GM21526 (cell line): ENCODE results near the gene CDRT4.

Experiments
- ATAC-seq: cut with Tn5 transposase; IDR thresholded peaks from one replicate; pipeline ENCODE4 v1.9.1; 2021; ENCODE audit warnings: moderate library complexity; ENCODE audit not compliant: unreplicated experiment, low FRiP score

Gene CDRT4

GRCh38 chr17:15493693-15494035, 26.2 kb upstream of the CDRT4 start:
- ATAC-seq: no peak

- no peak for ATAC-seq
Measured at GRCh38 chr17:15492791-15493692, 25.6 kb upstream of the CDRT4 start.

DNA sequence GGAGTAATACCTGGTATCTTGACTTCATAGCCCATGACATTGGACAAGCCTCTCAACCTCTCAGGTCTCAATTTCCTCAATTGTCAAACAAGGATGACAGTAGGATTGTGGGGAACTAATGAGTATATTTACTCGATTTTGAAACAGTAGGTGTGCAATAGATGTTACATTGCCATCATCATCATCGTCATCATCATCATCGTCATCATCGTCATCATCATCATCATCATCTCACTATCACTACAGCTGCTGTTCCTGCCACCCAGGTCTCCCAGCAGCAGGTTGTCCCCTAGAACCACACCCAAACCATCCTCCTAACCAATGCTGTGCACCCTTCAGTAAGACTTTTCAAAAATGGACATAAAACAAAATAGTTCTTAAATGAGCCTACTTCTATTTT, 24.8 kb upstream of the CDRT4 start:
- ATAC-seq: no peak

- ATAC-seq: no peak
Measured at GRCh38 chr17:15490634-15491261, 23.3 kb upstream of the CDRT4 start.

GRCh38 chr17:15488557-15488956, 21.1 kb upstream of the CDRT4 start:
- ATAC-seq: no peak

- ATAC-seq: no peak
Measured at GRCh38 chr17:15485045-15485444, 17.6 kb upstream of the CDRT4 start.

DNA sequence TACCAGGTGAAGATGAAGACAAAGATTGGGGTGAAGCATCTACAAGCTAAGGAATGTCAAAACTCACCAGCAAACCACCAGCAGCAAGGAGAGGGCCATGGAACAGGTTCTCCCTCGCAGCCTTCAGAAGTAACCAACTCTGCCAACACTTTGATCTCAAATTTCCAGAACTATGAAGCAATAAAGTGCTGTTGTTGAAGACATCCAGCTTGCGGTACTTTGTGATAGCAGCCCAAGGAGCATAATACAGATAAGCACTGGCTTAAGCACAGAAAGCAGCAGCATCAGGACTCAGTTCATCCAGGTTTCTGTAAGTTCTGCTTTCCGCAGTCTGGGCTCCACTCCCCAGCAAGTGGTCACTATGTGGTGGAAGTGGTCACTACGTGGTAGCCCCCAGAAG, 16.0 kb upstream of the CDRT4 start:
- no peak for ATAC-seq

GRCh38 chr17:15482476-15482875, 15.1 kb upstream of the CDRT4 start:
- no peak for ATAC-seq

DNA sequence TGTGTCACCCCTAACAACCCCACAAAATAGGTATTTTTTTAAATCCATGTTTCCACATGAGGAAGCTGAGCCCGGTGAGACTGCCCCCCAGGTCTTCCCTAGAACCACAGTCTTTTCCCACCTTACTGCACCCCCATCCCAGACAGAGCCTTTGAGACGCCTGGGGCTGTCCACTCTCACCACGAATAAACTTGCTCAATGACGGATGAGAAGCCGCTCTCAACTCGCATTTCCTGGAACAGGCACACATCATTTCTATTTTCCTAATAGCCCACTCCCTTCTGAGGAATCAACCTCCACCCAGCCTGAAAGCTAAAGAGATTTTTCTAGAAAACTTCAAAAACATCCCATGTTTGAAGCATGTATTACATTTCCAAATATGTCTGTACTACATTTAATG, 14.1 kb upstream of the CDRT4 start:
- ATAC-seq: no peak

GRCh38 chr17:15480204-15480603, 12.8 kb upstream of the CDRT4 start:
- ATAC-seq: no peak

- no peak for ATAC-seq
Measured at GRCh38 chr17:15479703-15480102, 12.3 kb upstream of the CDRT4 start.

GRCh38 chr17:15478845-15479244, 11.4 kb upstream of the CDRT4 start:
- ATAC-seq: no peak

DNA sequence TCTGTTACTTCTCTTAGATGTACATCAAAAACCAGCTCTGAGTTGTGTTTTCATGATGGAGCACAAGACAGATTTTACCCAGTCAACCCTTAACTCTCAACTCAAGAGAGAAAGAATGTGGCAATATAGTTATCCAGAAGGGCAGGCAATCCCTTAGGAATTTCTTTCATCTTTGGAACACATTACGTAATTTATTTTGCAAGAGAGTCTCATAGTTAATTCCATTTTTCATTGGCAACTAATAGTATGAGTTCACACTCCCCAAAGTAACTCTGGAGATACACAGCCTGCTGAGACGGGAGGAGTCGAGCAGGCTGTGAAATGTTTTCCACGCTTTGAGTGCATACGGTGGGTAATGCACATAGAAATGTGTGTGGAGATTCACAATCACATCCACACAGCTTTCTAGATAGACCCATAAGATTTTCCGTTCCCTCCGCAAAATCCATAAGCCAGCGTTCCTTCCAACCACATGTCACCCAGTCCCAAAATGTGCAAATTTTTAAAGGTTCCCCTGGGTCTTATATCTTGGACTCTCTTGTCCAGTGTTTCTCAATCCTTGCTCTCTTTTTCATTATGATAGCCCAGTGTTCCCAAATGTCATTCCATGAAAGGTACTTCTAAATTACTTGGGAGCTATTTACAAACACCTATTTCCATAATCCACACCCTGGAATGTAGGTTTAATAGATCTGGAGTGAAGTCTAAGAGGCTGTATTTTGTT, 8.4 kb upstream of the CDRT4 start:
- no peak for ATAC-seq

DNA sequence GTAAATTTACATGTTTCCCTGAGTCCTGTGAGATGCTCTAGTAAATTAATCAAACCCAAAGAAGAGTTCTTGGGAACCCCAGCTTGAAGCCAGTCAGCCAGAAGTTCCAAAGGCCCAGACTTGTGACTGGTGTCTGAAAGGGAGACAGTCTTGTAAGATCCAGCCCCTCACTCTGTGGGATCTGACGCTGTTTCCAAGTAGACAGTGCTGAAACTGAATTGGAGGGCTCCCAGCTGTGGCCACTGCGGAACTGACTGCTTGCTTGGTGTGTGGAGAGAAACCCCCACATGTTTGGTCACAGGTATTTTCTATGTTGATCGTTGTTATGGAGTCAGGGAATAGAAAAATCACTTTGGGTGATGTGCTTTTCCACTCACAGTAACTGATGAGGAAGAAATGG, 5.5 kb upstream of the CDRT4 start:
- no peak for ATAC-seq

DNA sequence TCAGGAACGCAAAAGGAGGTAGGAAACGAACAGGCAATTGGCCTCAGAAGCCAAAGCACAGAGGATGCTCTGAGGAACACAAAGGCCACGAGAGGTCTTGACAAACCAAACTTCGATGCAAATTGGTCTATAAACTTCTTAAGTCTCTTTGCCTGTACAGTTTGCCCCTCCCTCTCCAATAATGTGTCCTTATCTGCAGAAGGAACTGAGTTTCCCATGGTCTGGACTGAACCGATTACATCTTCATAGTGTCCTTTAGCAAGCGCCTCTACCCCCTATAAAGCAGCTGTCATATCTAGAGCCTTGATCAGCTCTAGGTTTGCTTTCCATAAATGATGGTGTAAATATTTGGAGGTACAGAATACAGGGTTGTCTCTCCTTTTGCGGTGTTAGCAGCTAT, 3.1 kb upstream of the CDRT4 start:
- no peak for ATAC-seq

DNA sequence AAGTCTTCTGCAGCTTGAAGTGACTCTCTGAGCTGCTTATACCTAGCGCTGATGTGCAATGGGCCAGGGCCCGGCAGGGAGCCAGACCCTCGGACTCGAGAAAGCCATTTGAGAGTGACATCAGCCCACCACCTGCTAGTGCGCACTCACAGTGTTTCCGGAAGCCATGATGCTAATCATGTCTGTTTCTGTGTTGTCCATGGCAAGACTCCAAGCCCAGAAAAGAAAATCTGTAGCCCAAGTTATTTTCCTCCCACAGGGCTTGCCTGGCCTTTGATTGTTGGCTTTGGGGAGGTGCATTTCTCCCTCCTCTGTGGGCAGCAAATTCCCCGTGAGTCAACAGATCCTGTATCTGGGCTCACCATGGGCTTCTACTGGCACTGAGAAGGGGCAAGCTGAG, 1.8 kb upstream of the CDRT4 start:
- no peak for ATAC-seq

GRCh38 chr17:15468126-15468525, 705 bp upstream of the CDRT4 start:
- ATAC-seq: no peak

GRCh38 chr17:15466131-15466530, 1.3 kb downstream of the CDRT4 start:
- no peak for ATAC-seq

- no peak for ATAC-seq
Measured at GRCh38 chr17:15465045-15465701, 2.2 kb downstream of the CDRT4 start.

GRCh38 chr17:15464231-15464985, 3.0 kb downstream of the CDRT4 start:
- ATAC-seq: no peak
